Osteocyte (in vitro differentiated cells): Measurements from ENCODE around the gene ZIC1. TPM values are rescaled to one million over a fixed set of nuclear protein-coding genes. Genes with fewer than 3 reads are reported as not detected.
A peak's percentile ranks its signal among the peaks of the same experiment; 100 is the strongest.

ENCODE experiments used
- DNase-seq: peaks from one replicate; pipeline ENCODE4 v3.0.0; 2021; ENCODE audit warnings: mixed read lengths; ENCODE audit not compliant: unreplicated experiment; ENCODE audit errors: extremely low spot score
- H3K27ac Mint-ChIP-seq: one replicate; pipeline ENCODE4 v1.8.0; 2021; ENCODE audit warnings: mild to moderate bottlenecking, mixed read lengths; ENCODE audit not compliant: unreplicated experiment
- H3K27me3 Mint-ChIP-seq: one replicate; pipeline ENCODE4 v1.8.0; 2021; ENCODE audit warnings: mixed read lengths; ENCODE audit not compliant: unreplicated experiment
- H3K36me3 Mint-ChIP-seq: one replicate; pipeline ENCODE4 v1.8.0; 2021; ENCODE audit warnings: mixed read lengths; ENCODE audit not compliant: unreplicated experiment
- H3K4me1 Mint-ChIP-seq: one replicate; pipeline ENCODE4 v1.8.0; 2021; ENCODE audit warnings: mixed read lengths; ENCODE audit not compliant: unreplicated experiment
- H3K4me3 Mint-ChIP-seq: one replicate; pipeline ENCODE4 v1.8.0; 2021; ENCODE audit warnings: mild to moderate bottlenecking, moderate library complexity, mixed read lengths; ENCODE audit not compliant: unreplicated experiment
- H3K9me3 Mint-ChIP-seq: one replicate; pipeline ENCODE4 v1.8.0; 2021; ENCODE audit warnings: mixed read lengths; ENCODE audit not compliant: unreplicated experiment
- total RNA-seq: library from RNA; stranded (reverse); gene quantifications from 2 replicates; pipeline ENCODE4 v1.2.1, GENCODE V29; 2021
- TF ChIP-seq, protein P1 (sequence below): fragments of 200-600 bp; sonication (generic); IDR thresholded peaks from 2 replicates; pipeline ENCODE4 v1.5.0; 2021; ENCODE audit warnings: antibody characterized with exemption, mild to moderate bottlenecking, moderate library complexity

Gene ZIC1
- total RNA-seq, 1 donor from 2014 or later = 89.9 TPM

DNA sequence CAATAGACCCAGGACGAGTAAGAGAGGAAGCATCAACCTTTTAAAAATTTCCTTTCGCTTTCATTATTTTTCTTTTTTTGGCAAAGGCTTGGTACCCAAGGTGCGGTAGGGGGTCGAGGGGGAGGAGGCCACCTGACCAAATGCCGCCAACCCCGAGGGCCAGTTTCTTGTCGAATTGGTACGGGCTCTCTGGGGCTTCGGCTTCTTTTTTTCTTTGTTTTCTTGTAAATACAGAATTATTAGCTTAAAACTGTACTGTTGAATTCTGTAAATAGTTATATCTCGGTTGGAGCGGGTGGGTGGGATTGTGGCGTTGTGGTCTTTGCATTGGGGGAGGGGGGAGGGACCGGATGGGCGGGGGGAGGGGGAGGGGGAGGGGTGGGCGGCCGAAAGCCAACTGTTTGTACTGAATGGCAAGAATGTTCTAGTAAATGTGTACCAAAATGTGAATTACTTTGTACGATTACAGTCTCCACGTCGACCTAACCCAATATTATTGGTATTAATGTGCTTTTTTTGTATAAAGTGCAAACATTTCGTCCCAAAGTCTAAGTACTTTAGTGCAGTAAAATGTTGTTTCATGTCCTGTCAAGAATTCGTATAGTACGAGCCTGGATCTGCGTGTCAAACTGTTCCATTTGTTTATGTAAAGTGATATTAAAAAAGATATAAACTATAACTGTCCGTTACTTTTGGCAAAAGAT lies 4.7 kb downstream of the ZIC1 start:
- Mint-ChIP-seq H3K27me3 (no peaks in the 10 kb centered on the region), H3K36me3 (peaks cover 50% of the 10 kb centered on the region), H3K4me1 (peaks cover 48% of the 10 kb centered on the region), H3K9me3 (no peaks in the 10 kb centered on the region), H3K4me3 (peak overlapping the region; percentile 85), H3K27ac (peak overlapping the region; percentile 91)
- TF ChIP-seq, protein P1, sequence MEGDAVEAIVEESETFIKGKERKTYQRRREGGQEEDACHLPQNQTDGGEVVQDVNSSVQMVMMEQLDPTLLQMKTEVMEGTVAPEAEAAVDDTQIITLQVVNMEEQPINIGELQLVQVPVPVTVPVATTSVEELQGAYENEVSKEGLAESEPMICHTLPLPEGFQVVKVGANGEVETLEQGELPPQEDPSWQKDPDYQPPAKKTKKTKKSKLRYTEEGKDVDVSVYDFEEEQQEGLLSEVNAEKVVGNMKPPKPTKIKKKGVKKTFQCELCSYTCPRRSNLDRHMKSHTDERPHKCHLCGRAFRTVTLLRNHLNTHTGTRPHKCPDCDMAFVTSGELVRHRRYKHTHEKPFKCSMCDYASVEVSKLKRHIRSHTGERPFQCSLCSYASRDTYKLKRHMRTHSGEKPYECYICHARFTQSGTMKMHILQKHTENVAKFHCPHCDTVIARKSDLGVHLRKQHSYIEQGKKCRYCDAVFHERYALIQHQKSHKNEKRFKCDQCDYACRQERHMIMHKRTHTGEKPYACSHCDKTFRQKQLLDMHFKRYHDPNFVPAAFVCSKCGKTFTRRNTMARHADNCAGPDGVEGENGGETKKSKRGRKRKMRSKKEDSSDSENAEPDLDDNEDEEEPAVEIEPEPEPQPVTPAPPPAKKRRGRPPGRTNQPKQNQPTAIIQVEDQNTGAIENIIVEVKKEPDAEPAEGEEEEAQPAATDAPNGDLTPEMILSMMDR = no peak
- DNase-seq = no peak

DNA sequence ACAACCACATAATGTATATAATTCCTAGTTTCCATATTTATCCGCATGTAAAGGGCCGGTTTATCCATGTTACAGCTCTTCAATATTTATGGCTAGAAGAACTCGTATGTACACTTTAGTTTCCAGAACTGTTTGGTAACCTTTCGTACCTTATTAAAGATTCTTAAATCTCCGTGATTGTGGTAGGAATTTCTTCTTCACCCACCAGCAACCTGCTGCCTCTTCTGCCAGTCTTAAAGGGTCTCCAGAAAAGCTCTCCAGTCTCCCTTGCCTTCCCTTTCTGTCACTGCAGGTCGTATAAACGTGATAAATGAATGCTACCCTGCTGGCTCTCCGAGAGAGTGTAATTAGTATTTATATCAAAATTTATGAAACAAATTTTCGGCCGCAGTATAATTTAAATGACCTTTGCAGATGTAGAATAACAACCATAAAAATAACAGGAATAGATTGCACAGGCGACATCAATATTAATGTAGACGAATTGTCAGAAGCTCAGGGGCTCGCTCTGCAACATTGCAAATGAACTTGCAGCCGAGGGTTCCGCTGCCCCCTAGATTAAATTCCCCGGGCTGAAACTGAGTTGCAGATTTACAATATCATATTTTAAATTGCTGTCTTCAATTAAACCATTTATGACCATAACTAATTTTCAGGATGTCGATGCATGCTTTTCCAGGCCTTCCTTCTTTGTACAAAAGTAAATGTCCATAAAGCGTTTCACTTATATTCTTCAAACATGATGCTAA lies 5.4 kb downstream of the ZIC1 start:
- no peaks in the 10 kb centered on the region for H3K27me3 Mint-ChIP-seq
- no peaks in the 10 kb centered on the region for H3K9me3 Mint-ChIP-seq
- H3K4me1 Mint-ChIP-seq = peaks cover 55% of the 10 kb centered on the region
- peak overlapping the region; percentile 63 for H3K4me3 Mint-ChIP-seq
- DNase-seq = no peak
- H3K27ac Mint-ChIP-seq = peak overlapping the region; percentile 63
- TF ChIP-seq, protein P1 = no peak
- H3K36me3 Mint-ChIP-seq = peaks cover 50% of the 10 kb centered on the region

DNA sequence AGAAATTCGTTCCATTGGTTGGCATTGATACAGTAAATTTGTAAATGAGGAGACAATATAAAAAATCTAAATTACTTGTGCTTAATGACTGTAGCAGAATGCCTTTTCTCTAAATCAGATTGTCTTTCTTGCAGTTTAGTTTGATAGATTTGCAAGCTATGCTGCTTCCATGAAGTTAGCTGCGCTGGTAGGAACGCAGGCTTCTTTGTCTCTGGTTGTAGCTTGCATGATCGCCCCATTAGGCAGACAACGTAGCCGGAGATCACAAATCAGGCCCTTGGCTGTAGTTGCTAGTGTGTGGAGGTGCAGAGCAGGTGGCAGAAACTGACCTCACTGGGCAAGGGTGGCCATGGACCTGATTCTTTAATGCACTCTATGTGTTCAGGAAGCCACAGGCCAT lies 6.1 kb downstream of the ZIC1 start:
- no peak for DNase-seq
- H3K36me3 Mint-ChIP-seq = peaks cover 50% of the 10 kb centered on the region
- TF ChIP-seq, protein P1 = no peak
- H3K27ac Mint-ChIP-seq = peak overlapping the region; percentile 57
- peaks cover 57% of the 10 kb centered on the region for H3K4me1 Mint-ChIP-seq
- no peaks in the 10 kb centered on the region for H3K27me3 Mint-ChIP-seq
- H3K4me3 Mint-ChIP-seq = peak overlapping the region; percentile 11
- H3K9me3 Mint-ChIP-seq = no peaks in the 10 kb centered on the region

DNA sequence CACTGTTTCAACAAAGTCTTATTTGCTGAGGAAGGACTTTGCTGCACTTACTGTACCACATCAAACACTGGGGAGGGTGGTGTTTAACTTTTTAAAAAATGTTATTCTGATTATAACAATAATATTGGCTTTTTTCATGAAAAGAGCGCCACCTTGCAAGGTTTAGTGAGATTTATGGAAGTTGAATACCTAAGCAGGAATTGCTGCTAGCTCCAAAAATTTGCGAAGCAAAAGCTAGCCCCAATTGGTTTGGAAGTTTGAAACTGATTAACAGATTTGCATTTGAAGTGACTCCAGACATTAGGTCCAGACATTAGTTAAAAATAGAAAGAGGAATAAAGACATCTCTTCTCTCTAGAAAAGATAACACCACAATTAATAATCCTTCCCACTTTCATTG lies 6.7 kb downstream of the ZIC1 start:
- Mint-ChIP-seq H3K36me3 (peaks cover 48% of the 10 kb centered on the region), H3K27me3 (no peaks in the 10 kb centered on the region), H3K27ac (peak overlapping the region; percentile 20)

DNA sequence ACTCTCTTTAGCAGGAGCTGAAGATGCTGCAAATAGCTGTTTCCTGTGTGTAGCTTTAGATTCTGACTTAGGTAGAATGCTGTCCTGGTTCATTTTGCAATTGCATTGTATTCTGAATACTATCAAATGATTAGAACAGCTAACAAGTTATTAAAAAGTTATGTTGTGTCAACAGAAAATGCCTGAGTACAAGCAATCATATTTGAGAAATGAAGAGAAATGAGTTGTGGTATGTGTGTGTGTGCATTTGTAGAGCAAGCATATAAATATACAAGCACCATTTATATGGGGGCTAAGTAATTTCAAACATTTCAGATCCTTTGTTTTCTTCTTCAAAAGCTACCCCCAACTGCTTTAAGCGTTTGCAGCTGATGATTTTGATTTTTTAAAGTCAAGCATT lies 7.8 kb downstream of the ZIC1 start:
- DNase-seq = no peak
- H3K4me3 Mint-ChIP-seq = no peak overlapping the region
- peaks cover 37% of the 10 kb centered on the region for H3K36me3 Mint-ChIP-seq
- peaks cover 57% of the 10 kb centered on the region for H3K4me1 Mint-ChIP-seq
- no peaks in the 10 kb centered on the region for H3K27me3 Mint-ChIP-seq
- H3K9me3 Mint-ChIP-seq = no peaks in the 10 kb centered on the region
- TF ChIP-seq, protein P1 = no peak
- peak overlapping the region; percentile 14 for H3K27ac Mint-ChIP-seq

More for the DNA sequence above, 6.7 kb downstream of the ZIC1 start:
- H3K9me3 Mint-ChIP-seq = no peaks in the 10 kb centered on the region
- no peak overlapping the region for H3K4me3 Mint-ChIP-seq
- no peak for DNase-seq
- TF ChIP-seq, protein P1 = peak; percentile 34
- H3K4me1 Mint-ChIP-seq = peaks cover 57% of the 10 kb centered on the region
